Kidney epithelial cell (primary cell): ENCODE measurements around the gene RBM22. TPM values are rescaled to one million over a fixed set of nuclear protein-coding genes. Genes with fewer than 3 reads are reported as not detected.
A peak's percentile ranks its signal among the peaks of the same experiment; 100 is the strongest.

ENCODE experiments used
- DNase-seq: peaks from one replicate; pipeline ENCODE4 v3.0.0-alpha.2; 2010; ENCODE audit warnings: low read depth
- H3K27me3 ChIP-seq: 2 replicates; pipeline ENCODE4 v1.6.0; 2011; ENCODE audit warnings: low read length; ENCODE audit not compliant: control insufficient read depth, insufficient read depth
- H3K36me3 ChIP-seq: 2 replicates; pipeline ENCODE4 v1.5.1; 2011; ENCODE audit warnings: low read length; ENCODE audit not compliant: control insufficient read depth, insufficient read depth
- H3K4me3 ChIP-seq: 2 replicates; pipeline ENCODE4 v1.5.1; 2011; ENCODE audit warnings: low read depth, mild to moderate bottlenecking, control low read depth, low read length
- total RNA-seq: library from RNA; depleted of rRNA; stranded (reverse); fragments of >200 nt; gene quantifications from 2 replicates; pipeline ENCODE4 v1.2.3, GENCODE V29; 2015
- TF ChIP-seq, protein P1 (sequence below): IDR thresholded peaks from 2 replicates; pipeline ENCODE4 v1.5.1; 2011; ENCODE audit warnings: mild to moderate bottlenecking, moderate library complexity, low read length, control low read depth, inconsistent platforms; ENCODE audit not compliant: insufficient read depth, poor library complexity, severe bottlenecking

The RBM22 gene
- total RNA-seq, 1 donor from 2014 or later = 55.6 TPM

GRCh38 chr5:150658699-150659265 lies 42.1 kb downstream of the RBM22 start:
- peaks cover 12% of the 10 kb centered on the region for H3K27me3 ChIP-seq
- no peak for DNase-seq
- no peaks in the 10 kb centered on the region for H3K36me3 ChIP-seq
- no peak overlapping the region for H3K4me3 ChIP-seq
- TF ChIP-seq, protein P1, sequence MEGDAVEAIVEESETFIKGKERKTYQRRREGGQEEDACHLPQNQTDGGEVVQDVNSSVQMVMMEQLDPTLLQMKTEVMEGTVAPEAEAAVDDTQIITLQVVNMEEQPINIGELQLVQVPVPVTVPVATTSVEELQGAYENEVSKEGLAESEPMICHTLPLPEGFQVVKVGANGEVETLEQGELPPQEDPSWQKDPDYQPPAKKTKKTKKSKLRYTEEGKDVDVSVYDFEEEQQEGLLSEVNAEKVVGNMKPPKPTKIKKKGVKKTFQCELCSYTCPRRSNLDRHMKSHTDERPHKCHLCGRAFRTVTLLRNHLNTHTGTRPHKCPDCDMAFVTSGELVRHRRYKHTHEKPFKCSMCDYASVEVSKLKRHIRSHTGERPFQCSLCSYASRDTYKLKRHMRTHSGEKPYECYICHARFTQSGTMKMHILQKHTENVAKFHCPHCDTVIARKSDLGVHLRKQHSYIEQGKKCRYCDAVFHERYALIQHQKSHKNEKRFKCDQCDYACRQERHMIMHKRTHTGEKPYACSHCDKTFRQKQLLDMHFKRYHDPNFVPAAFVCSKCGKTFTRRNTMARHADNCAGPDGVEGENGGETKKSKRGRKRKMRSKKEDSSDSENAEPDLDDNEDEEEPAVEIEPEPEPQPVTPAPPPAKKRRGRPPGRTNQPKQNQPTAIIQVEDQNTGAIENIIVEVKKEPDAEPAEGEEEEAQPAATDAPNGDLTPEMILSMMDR = no peak

- no peak for DNase-seq
- Histone ChIP-seq H3K36me3 (no peaks in the 10 kb centered on the region), H3K4me3 (no peak overlapping the region), H3K27me3 (peaks cover 12% of the 10 kb centered on the region)
- TF ChIP-seq, protein P1 = no peak
Measured at GRCh38 chr5:150658121-150658520, 42.7 kb downstream of the RBM22 start.

DNA sequence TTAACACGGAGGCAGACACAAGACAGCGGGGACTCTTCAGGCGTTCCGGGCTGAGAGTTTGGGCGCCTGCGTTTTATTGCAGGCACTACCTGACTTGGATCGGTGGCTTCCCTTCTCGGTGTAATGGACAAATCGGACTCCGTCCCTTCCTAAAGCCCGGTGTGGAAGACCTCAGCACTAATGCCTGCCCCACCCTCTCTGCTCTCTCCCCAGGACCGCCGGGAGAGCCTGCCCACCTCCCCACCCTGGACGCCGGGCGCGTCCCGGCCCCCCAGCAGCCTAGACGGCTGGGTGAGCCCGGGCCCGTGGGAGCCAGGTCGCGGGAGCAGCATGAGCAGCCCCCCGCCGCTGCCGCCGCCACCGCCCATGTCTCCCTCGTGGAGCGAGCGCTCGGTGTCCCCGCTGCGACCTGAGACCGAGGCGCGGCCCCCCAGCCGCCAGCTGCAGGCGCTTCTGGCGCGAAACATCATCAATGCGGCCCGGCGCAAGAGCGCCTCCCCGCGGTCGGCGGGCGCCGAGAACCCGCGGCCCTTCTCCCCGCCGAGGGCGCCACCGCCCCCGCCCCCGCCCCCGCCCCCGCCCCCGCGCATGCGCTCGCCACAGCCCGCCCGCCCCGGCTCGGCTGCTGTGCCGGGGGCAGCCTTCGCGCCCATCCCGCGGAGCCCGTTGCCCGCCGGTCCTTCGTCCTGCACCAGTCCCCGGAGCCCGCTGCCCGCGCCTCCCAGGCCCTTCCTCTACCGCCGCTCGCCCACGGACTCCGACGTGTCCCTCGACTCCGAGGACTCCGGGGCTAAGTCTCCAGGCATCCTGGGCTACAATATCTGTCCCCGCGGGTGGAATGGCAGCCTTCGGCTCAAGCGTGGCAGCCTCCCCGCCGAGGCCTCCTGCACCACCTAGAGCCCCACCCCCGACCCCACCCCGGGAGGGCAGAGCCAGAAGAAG lies 44.4 kb downstream of the RBM22 start:
- Histone ChIP-seq H3K27me3 (peaks cover 6% of the 10 kb centered on the region), H3K4me3 (peak overlapping the region; percentile 48), H3K36me3 (no peaks in the 10 kb centered on the region)
- TF ChIP-seq, protein P1 = peak; percentile 29
- DNase-seq = no peak

DNA sequence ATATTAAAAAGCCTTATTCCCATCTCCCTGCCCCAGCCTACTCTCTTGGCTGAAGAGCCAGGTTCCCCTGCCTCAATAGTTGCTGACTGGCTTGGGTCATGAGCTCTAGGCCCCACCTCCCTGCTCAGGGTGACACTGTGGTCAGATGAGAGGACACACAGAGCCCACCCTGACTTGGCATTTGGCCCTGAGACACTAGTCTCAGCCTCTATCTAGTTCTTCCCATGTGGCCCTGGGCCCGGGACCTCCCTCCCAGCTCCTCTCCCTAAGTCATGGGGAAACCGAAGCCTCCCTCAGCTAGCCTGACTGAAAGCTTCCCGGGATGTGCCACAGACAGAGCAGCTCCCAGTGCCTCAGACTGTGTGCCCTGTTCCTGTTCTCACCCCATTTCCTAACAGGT lies 45.6 kb downstream of the RBM22 start:
- no peak overlapping the region for H3K4me3 ChIP-seq
- H3K27me3 ChIP-seq = peaks cover 3% of the 10 kb centered on the region
- H3K36me3 ChIP-seq = no peaks in the 10 kb centered on the region
- TF ChIP-seq, protein P1 = no peak
- DNase-seq = no peak

DNA sequence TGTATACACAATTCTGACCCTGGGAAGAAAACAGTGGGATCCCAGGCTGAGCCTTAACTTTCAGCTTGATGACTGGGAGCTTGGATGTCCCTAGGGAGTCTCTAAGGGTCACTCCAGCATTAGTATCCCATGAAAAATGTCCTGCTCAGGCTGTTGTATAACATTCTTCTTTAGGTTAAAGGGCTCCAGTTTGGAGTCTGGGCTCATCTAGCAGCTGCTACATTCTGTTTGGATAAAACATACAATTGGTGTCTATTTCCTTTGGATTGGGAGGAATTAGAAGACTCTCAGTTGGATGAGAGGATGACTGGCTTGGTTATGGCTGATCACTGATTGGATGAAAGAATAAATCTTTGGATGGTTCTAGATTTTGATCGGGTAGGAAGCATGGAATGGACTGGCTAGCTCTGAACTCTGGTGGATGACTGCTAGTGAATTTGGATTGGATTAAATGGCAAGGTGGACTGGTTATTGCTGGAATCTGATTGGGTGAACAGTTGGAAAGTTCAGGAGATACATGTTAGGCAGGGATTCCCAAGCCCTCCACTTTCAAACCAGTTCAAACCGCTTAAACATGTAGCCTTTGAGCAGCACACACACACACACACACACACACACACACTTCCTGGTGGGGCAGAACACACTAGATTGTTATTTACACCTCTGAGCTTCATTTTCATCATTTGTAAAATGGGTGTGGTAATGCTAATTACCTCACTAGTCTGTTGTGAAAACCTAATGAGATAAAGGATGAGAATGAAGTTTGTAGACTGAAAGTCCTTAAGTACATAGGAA lies 46.9 kb downstream of the RBM22 start:
- Histone ChIP-seq H3K36me3 (no peaks in the 10 kb centered on the region), H3K27me3 (no peaks in the 10 kb centered on the region), H3K4me3 (no peak overlapping the region)
- no peak for DNase-seq
- TF ChIP-seq, protein P1 = no peak
